Muscle of leg (tissue), 11 donors: ENCODE results near the gene FRMPD4. TPM values are rescaled to one million over a fixed set of nuclear protein-coding genes. Genes with fewer than 3 reads are reported as not detected.
A peak's percentile ranks its signal among the peaks of the same experiment; 100 is the strongest.

ENCODE experiments used
- DNase-seq: peaks from one replicate; pipeline ENCODE4 v3.0.0; 2013
- H3K27ac ChIP-seq: one replicate; pipeline ENCODE4 v1.5.1; 2013; ENCODE audit warnings: mild to moderate bottlenecking, low read length, control low read depth
- H3K27me3 ChIP-seq: one replicate; pipeline ENCODE4 v1.6.1; 2013; ENCODE audit warnings: low read length; ENCODE audit not compliant: control insufficient read depth, insufficient read depth
- H3K36me3 ChIP-seq: one replicate; pipeline ENCODE4 v1.6.1; 2013; ENCODE audit warnings: low read length; ENCODE audit not compliant: control insufficient read depth, insufficient read depth
- H3K4me1 ChIP-seq: one replicate; pipeline ENCODE4 v1.6.1; 2013; ENCODE audit warnings: low read length; ENCODE audit not compliant: control insufficient read depth, insufficient read depth
- H3K4me3 ChIP-seq: one replicate; pipeline ENCODE4 v1.5.1; 2013; ENCODE audit warnings: low read length, control low read depth
- H3K9me3 ChIP-seq: replicated peaks from 2 replicates; pipeline ENCODE4 v1.6.1; 2013; ENCODE audit warnings: low read depth, low read length; ENCODE audit not compliant: control insufficient read depth
- WGBS: methylation state at CpG from one replicate; pipeline ENCODE4 v1.1.5; 2013; ENCODE audit warnings: missing lambda C conversion rate; ENCODE audit not compliant: insufficient coverage; 5-methylcytosine and 5-hydroxymethylcytosine counted together
- polyA plus RNA-seq, 8 donors: library from polyadenylated mRNA; unstranded; fragments of 120-200 nt; gene quantifications; one replicate each; pipeline versions ENCODE4 v1.2.1 to v1.2.3, GENCODE V29; 2013; ENCODE audit warnings: inconsistent platforms in 1 of 8, low replicate concordance in 1 of 8; ENCODE audit not compliant: insufficient read length in 8 of 8, insufficient read depth in 1 of 8
- total RNA-seq: library from RNA; stranded (reverse); fragments of 120-200 nt; gene quantifications from one replicate; pipeline ENCODE4 v1.2.4, GENCODE V29; 2013

FRMPD4 gene
- total and polyA plus RNA-seq, 9 donors: 0.34 to 1.2 (median 0.64) TPM

DNA sequence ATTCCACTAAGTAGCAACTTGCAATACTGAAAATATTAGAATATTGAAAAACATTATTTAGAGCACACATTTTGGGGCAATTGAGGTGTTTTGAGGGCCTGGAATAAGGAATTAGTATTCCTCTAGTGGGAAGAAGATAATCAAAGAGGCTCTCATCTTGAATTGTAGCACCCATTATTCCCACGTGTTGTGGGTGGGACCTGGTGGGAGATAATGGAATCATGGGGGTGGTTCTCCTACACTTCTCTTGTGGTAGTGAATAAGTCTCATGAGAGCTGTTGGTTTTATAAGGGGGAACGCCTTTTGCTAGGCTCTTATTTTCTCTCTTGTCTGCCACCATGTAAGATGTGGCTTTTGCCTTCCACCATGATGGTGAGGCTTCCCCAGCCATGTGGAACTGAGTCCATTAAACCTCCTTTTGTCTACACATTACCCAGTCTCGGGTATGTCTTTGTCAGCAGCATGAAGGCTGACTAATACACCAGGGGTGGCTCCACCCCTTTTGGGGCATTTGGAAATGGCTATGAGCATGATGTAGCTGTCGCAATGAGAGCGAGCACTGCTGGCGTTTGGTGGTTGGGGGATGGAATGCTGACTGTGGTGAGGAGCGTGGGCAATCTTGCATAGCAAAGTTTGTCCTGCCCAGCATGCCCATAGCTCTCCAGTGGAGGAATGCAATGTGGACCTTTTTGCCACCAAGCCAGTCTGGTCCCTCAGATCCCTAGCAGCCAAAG lies 308.2 kb downstream of the FRMPD4 start:
- no peak overlapping the region for H3K27ac ChIP-seq
- no peaks in the 10 kb centered on the region for H3K9me3 ChIP-seq
- peaks cover 9% of the 10 kb centered on the region for H3K27me3 ChIP-seq
- H3K4me3 ChIP-seq: no peak overlapping the region
- WGBS: 95% methylated on average over 3 of the region's 7 CpGs
- no peaks in the 10 kb centered on the region for H3K4me1 ChIP-seq
- H3K36me3 ChIP-seq: no peaks in the 10 kb centered on the region
- no peak for DNase-seq

DNA sequence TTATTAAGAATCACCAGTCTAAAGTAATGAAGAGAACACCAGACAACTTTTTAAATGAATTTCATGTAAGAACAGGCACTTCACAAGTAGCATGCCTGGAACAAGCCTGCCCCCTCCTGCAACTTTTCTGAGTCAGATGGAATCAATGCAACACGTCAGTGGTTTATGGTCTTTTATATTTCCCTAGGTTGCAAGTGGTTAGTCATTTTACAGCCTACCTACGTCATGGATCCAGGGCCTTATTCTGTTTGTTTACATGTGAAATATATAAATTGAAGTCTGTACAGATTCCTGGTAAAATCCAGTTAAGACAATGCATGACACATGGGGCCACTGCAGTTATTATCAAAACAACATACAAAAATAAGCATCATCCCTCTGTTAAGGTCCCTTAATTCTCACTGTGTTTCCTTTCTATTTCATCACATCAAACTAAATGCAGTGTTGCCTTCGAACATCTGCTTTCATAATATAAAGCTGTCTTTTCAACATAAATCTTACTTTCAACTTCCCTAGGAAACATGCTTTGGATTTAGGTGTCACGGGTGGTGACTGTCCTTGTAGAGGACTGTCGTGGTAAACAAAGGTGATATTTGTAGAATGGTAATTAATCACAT lies 309.3 kb downstream of the FRMPD4 start:
- DNase-seq: peak; percentile 29
- H3K27ac ChIP-seq: no peak overlapping the region
- H3K4me3 ChIP-seq: no peak overlapping the region
- H3K4me1 ChIP-seq: no peaks in the 10 kb centered on the region
- no peaks in the 10 kb centered on the region for H3K36me3 ChIP-seq
- WGBS: 60% methylated on average over 1 of the region's 5 CpGs
- peaks cover 9% of the 10 kb centered on the region for H3K27me3 ChIP-seq
- no peaks in the 10 kb centered on the region for H3K9me3 ChIP-seq

DNA sequence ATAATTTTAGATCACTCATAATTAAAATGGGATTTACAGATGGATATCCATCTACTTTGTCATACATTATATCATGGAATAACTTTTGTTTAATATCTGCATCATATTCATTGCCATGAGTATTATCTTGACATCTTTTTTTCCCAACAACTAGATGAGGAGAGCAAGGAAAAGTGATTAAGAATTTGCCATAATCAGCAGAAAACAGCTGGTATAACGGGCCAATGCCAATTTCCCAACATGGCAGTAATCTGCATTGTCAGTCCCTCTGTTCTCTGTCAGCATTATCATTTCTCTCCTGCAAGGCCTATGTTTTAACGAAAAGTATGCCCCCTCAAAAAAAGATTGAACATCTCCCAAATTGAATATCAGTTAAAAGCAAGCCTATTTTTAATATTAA lies 314.0 kb downstream of the FRMPD4 start:
- H3K27ac ChIP-seq: no peak overlapping the region
- no peak for DNase-seq
- H3K4me3 ChIP-seq: no peak overlapping the region
- WGBS: no CpG with 5 or more reads among the region's 2 CpGs
- peaks cover 11% of the 10 kb centered on the region for H3K27me3 ChIP-seq
- H3K4me1 ChIP-seq: no peaks in the 10 kb centered on the region
- no peaks in the 10 kb centered on the region for H3K9me3 ChIP-seq
- no peaks in the 10 kb centered on the region for H3K36me3 ChIP-seq

DNA sequence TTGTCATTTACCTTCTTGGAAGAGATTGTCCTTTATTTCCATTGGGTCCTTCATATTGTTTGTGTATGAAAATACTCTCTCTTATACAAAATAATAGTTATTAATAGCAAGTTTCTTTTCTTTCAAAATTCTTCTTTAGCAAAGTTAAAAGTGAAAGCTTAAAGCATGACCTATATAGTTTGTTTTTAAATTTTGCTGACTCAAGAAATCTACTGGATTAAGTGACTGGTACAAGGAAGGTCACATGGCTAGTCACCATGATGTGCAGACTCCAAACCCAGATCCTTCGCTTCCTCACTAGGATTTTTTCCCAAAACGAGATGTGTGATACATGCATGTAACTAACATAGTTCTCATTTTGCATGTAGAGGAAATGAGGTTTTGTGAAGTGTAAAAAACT lies 322.7 kb downstream of the FRMPD4 start:
- no peaks in the 10 kb centered on the region for H3K9me3 ChIP-seq
- H3K36me3 ChIP-seq: no peaks in the 10 kb centered on the region
- H3K27me3 ChIP-seq: peaks cover 6% of the 10 kb centered on the region
- no peak overlapping the region for H3K27ac ChIP-seq
- no peak for DNase-seq
- no peaks in the 10 kb centered on the region for H3K4me1 ChIP-seq
- no peak overlapping the region for H3K4me3 ChIP-seq
- no CpG with 5 or more reads among the region's 2 CpGs for WGBS

DNA sequence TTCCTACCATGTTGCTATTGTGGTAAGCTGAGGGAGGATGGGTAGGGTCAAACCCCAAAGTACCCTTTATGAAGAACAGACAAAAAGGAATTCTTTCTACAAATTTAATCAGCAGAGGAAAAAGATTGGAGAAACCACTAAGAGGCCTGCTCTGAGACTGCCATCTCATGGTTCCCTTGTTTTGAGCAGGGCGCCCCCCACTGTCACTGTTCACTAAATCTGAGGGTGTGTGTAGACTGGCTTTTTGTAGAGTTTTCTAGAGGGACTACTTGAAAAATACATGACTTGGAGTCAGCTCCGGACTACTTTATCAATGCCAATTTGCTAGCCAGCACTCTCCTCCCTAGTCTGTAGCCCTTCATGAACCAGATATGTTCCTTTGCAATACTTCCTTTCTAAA lies 324.8 kb downstream of the FRMPD4 start:
- Histone ChIP-seq H3K27ac (no peak overlapping the region), H3K4me1 (no peaks in the 10 kb centered on the region), H3K27me3 (peaks cover 6% of the 10 kb centered on the region), H3K36me3 (no peaks in the 10 kb centered on the region), H3K4me3 (no peak overlapping the region), H3K9me3 (no peaks in the 10 kb centered on the region)
- no peak for DNase-seq
- 33% methylated on average over 1 of the region's 2 CpGs for WGBS

DNA sequence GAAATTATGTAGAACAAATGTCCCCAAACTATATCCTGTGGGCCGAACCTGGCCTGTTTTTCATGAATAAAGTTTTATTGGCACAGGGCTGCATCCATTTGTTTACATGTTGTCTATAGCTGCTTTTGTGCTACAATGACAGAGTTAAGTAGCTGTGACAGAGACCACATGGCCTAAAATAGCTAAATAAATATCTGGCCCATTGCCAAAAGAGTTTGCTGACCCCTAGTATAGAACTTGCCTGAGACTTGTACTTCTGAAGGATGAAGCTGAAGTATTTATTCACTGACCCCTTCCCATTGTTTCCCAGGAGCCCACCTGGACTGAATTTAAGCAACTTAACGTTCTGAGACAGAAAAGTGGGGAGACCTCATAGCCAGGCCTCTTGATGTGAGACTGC lies 325.6 kb downstream of the FRMPD4 start:
- WGBS: 40% methylated on average over 1 of the region's 2 CpGs
- H3K4me1 ChIP-seq: no peaks in the 10 kb centered on the region
- peaks cover 4% of the 10 kb centered on the region for H3K27me3 ChIP-seq
- no peak for DNase-seq
- no peak overlapping the region for H3K4me3 ChIP-seq
- no peaks in the 10 kb centered on the region for H3K36me3 ChIP-seq
- no peak overlapping the region for H3K27ac ChIP-seq
- H3K9me3 ChIP-seq: no peaks in the 10 kb centered on the region

DNA sequence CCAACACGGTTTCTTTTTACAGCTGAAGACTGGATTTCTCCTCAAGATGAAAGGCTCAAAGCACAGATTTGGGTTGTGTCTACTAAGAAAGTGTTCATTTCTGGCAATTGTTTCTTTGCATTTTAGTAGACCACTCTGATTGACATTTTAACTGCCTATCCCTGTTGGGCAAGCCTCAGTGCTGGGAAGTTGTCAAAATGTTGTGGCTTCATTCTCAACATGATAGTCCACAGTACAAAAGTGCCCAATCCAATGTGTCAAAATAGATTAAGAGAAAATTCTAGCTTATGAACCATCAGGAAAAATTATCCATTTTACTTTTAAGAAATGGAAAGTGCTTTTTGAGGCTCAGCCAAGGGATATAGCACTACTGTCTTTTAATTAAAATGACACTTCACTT lies 329.0 kb downstream of the FRMPD4 start:
- Histone ChIP-seq H3K27ac (no peak overlapping the region), H3K4me1 (no peaks in the 10 kb centered on the region), H3K4me3 (no peak overlapping the region), H3K27me3 (peaks cover 4% of the 10 kb centered on the region), H3K36me3 (no peaks in the 10 kb centered on the region), H3K9me3 (no peaks in the 10 kb centered on the region)
- no peak for DNase-seq
- WGBS: no CpG with 5 or more reads among the region's 1 CpG

DNA sequence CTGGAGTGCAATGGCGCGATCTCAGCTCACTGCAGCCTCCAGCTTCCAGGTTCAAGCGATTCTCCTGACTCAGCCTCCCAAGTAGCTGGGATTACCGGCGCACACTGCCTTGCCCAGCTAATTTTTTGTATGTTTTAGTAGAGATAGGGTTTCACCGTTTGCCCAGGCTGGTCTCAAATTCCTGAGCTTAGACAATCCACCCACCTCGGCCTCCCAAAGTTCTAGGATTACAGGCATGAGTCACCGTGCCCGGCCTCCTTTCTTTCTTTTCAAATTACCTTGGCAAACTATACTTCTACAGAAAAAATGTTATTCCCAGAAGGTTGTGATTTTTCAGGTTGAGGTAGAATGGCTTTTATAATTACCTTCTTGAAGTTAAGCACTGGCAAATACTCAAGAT lies 331.0 kb downstream of the FRMPD4 start:
- DNase-seq: no peak
- Histone ChIP-seq H3K27ac (no peak overlapping the region), H3K27me3 (no peaks in the 10 kb centered on the region), H3K4me1 (no peaks in the 10 kb centered on the region), H3K4me3 (no peak overlapping the region), H3K9me3 (no peaks in the 10 kb centered on the region), H3K36me3 (no peaks in the 10 kb centered on the region)
- no CpG with 5 or more reads among the region's 9 CpGs for whole genome bisulfite sequencing

DNA sequence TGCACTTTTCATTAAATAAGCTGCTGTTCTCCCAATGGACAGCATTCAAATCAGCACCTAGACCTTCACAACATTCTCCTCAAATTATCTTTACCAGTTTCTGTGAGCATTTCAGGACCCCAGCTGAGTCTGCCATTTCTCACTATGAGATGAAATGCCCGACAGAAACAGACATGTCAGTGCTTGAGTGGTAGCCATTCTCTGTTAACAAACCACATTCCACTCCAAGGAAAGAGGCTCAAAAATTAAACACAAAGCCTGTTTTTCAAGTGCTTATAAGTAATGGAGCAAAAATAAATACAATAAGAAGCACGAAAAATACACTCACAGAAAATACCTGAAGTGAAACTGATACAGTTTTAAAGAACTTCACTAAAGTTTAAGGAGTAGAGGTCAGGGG lies 332.8 kb downstream of the FRMPD4 start:
- no CpG with 5 or more reads among the region's 2 CpGs for WGBS

DNA sequence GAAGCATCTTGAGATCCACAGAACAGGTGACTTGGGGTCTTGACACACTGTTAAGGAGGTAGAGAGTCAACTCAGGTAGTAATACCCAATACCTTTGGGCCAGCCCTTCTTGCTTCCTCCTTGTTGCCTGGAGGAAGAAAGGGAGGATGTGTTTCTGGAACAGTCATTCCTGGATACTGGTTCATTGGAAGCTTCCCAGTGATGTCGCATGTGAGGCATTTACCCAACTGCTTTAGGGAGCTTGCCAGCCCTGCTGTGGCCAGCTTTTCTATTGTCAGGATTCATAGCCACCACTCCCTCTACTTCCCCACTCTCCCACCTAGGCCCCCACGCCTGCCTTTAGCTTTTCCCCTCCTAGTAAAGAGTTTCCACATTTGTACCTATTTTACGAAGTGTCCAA lies 342.7 kb downstream of the FRMPD4 start:
- no peaks in the 10 kb centered on the region for H3K4me1 ChIP-seq
- H3K27ac ChIP-seq: no peak overlapping the region
- H3K36me3 ChIP-seq: no peaks in the 10 kb centered on the region
- H3K9me3 ChIP-seq: no peaks in the 10 kb centered on the region
- 69% methylated on average over 2 of the region's 3 CpGs for WGBS
- no peaks in the 10 kb centered on the region for H3K27me3 ChIP-seq
- no peak for DNase-seq
- H3K4me3 ChIP-seq: no peak overlapping the region

More for the DNA sequence above, 332.8 kb downstream of the FRMPD4 start:
- Histone ChIP-seq H3K36me3 (no peaks in the 10 kb centered on the region), H3K4me3 (no peak overlapping the region), H3K27ac (no peak overlapping the region), H3K9me3 (no peaks in the 10 kb centered on the region), H3K4me1 (no peaks in the 10 kb centered on the region), H3K27me3 (no peaks in the 10 kb centered on the region)
- DNase-seq: no peak
